Measurements from ENCODE around the gene KLHL8. TPM values are rescaled to one million over a fixed set of nuclear protein-coding genes. Genes with fewer than 3 reads are reported as not detected.

Gene KLHL8
- total RNA-seq, 2 donors from 2014 or later = 6.2 to 7.7 TPM

GRCh38 chr4:87250294-87250693 is 29.9 kb upstream of the KLHL8 start:
- no peak for TF ChIP-seq POLR2A (IDR thresholded peaks at IDR 0.05)
- TF ChIP-seq, protein P1, sequence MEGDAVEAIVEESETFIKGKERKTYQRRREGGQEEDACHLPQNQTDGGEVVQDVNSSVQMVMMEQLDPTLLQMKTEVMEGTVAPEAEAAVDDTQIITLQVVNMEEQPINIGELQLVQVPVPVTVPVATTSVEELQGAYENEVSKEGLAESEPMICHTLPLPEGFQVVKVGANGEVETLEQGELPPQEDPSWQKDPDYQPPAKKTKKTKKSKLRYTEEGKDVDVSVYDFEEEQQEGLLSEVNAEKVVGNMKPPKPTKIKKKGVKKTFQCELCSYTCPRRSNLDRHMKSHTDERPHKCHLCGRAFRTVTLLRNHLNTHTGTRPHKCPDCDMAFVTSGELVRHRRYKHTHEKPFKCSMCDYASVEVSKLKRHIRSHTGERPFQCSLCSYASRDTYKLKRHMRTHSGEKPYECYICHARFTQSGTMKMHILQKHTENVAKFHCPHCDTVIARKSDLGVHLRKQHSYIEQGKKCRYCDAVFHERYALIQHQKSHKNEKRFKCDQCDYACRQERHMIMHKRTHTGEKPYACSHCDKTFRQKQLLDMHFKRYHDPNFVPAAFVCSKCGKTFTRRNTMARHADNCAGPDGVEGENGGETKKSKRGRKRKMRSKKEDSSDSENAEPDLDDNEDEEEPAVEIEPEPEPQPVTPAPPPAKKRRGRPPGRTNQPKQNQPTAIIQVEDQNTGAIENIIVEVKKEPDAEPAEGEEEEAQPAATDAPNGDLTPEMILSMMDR (IDR thresholded peaks at IDR 0.05) = no peak
- no peak for TF ChIP-seq POLR2AphosphoS5 (IDR thresholded peaks at IDR 0.05)
- H3K4me3 ChIP-seq = no peak overlapping the region
- no peaks in the 10 kb centered on the region for H3K27me3 ChIP-seq (replicated peaks; ENCODE audit: insufficient read depth)
- H3K27ac ChIP-seq = peak overlapping the region in 1 of 2 donors; percentile 10
- no peaks in the 10 kb centered on the region for H3K9me3 ChIP-seq
- no peaks in the 10 kb centered on the region for H3K36me3 ChIP-seq
- 90% methylated on average over 5 of the region's 5 CpGs for WGBS
- no peak for DNase-seq (ENCODE audit: low spot score)
- no peaks in the 10 kb centered on the region for H3K4me1 ChIP-seq (replicated peaks)
- intact Hi-C loops (cut with DNase I) = no loop called here

GRCh38 chr4:87249332-87250019 is 29.1 kb upstream of the KLHL8 start:
- DNase-seq (ENCODE audit: low spot score) = no peak
- Histone ChIP-seq H3K36me3 (no peaks in the 10 kb centered on the region), H3K4me3 (no peak overlapping the region), H3K27me3 (replicated peaks; ENCODE audit: insufficient read depth) (no peaks in the 10 kb centered on the region), H3K9me3 (no peaks in the 10 kb centered on the region), H3K27ac (peak overlapping the region in 1 of 2 donors; percentile 10), H3K4me1 (replicated peaks) (no peaks in the 10 kb centered on the region)
- intact Hi-C loops (cut with DNase I) = no loop called here
- TF ChIP-seq, protein P1 (IDR thresholded peaks at IDR 0.05) = no peak
- no peak for TF ChIP-seq POLR2AphosphoS5 (IDR thresholded peaks at IDR 0.05)
- TF ChIP-seq POLR2A (IDR thresholded peaks at IDR 0.05) = no peak
- WGBS = 23% methylated on average over 2 of the region's 2 CpGs

- no peaks in the 10 kb centered on the region for H3K9me3 ChIP-seq
- DNase-seq (ENCODE audit: low spot score) = no peak
- no peaks in the 10 kb centered on the region for H3K36me3 ChIP-seq
- H3K4me1 ChIP-seq (replicated peaks) = no peaks in the 10 kb centered on the region
- 93% methylated on average over 2 of the region's 2 CpGs for WGBS
- H3K27me3 ChIP-seq (replicated peaks; ENCODE audit: insufficient read depth) = no peaks in the 10 kb centered on the region
- intact Hi-C loops (cut with DNase I) = no loop called here
- H3K27ac ChIP-seq = no peak overlapping the region
- no peak overlapping the region for H3K4me3 ChIP-seq
- TF ChIP-seq, protein P1 (IDR thresholded peaks at IDR 0.05) = no peak
- TF ChIP-seq POLR2A (IDR thresholded peaks at IDR 0.05) (no peak), POLR2AphosphoS5 (IDR thresholded peaks at IDR 0.05) (no peak)
These were observed 23.1 kb upstream of the KLHL8 start for GRCh38 chr4:87243426-87244053.

- no peak for DNase-seq (ENCODE audit: low spot score)
- Histone ChIP-seq H3K4me1 (replicated peaks) (no peaks in the 10 kb centered on the region), H3K27me3 (replicated peaks; ENCODE audit: insufficient read depth) (no peaks in the 10 kb centered on the region), H3K36me3 (no peaks in the 10 kb centered on the region), H3K9me3 (no peaks in the 10 kb centered on the region), H3K4me3 (no peak overlapping the region), H3K27ac (no peak overlapping the region)
- TF ChIP-seq, protein P1 (IDR thresholded peaks at IDR 0.05) = no peak
- no peak for TF ChIP-seq POLR2AphosphoS5 (IDR thresholded peaks at IDR 0.05)
- no peak for TF ChIP-seq POLR2A (IDR thresholded peaks at IDR 0.05)
- intact Hi-C loops (cut with DNase I) = no loop called here
- 17% methylated on average over 1 of the region's 1 CpG for WGBS
These were observed 20.9 kb upstream of the KLHL8 start for GRCh38 chr4:87241336-87241735.

- no peaks in the 10 kb centered on the region for H3K27me3 ChIP-seq (replicated peaks; ENCODE audit: insufficient read depth)
- DNase-seq (ENCODE audit: low spot score) = no peak
- H3K4me3 ChIP-seq = no peak overlapping the region
- H3K36me3 ChIP-seq = no peaks in the 10 kb centered on the region
- 11% methylated on average over 1 of the region's 1 CpG for WGBS
- no peaks in the 10 kb centered on the region for H3K4me1 ChIP-seq (replicated peaks)
- intact Hi-C loops (cut with DNase I) = no loop called here
- H3K27ac ChIP-seq = no peak overlapping the region
- H3K9me3 ChIP-seq = no peaks in the 10 kb centered on the region
- TF ChIP-seq POLR2AphosphoS5 (IDR thresholded peaks at IDR 0.05) (peak; percentile 34), POLR2A (IDR thresholded peaks at IDR 0.05) (no peak)
- TF ChIP-seq, protein P1 (IDR thresholded peaks at IDR 0.05) = no peak
These were observed 19.9 kb upstream of the KLHL8 start for GRCh38 chr4:87240341-87240740.

All from prostate gland (tissue), 2 donors.